NB4 (cell line): ENCODE results near the gene MICU2.
A peak's percentile ranks its signal among the peaks of the same experiment; 100 is the strongest.

Source experiments
- DNase-seq: peaks from one replicate; pipeline ENCODE4 v3.0.0; 2010; ENCODE audit warnings: low read depth
- H3K4me3 ChIP-seq: one replicate; pipeline ENCODE4 v1.5.1; 2011; ENCODE audit warnings: mild to moderate bottlenecking, low read depth, low read length, moderate library complexity
- CTCF ChIP-seq: IDR thresholded peaks from one replicate; pipeline ENCODE4 v1.5.1; 2012; ENCODE audit warnings: low read depth, low read length
- MAX ChIP-seq: IDR thresholded peaks from 2 replicates; pipeline ENCODE4 v1.6.1; 2011; ENCODE audit warnings: low read depth, low read length
- MYC ChIP-seq: IDR thresholded peaks from 2 replicates; pipeline ENCODE4 v1.6.1; 2011; ENCODE audit warnings: low read depth, low read length
- POLR2A ChIP-seq: IDR thresholded peaks from 2 replicates; pipeline ENCODE4 v1.6.1; 2011; ENCODE audit warnings: mild to moderate bottlenecking; ENCODE audit not compliant: insufficient read length; ENCODE audit errors: extremely low read depth

The MICU2 gene

GRCh38 chr13:21616205-21616866 is 12.4 kb upstream of the MICU2 start:
- H3K4me3 ChIP-seq: no peak overlapping the region
- TF ChIP-seq MYC (no peak), POLR2A (no peak), MAX (no peak)
- no peak for DNase-seq

- no peak for TF ChIP-seq MAX
- no peak for TF ChIP-seq POLR2A
- no peak for TF ChIP-seq MYC
- TF ChIP-seq CTCF: no peak
- no peak overlapping the region for H3K4me3 ChIP-seq
- DNase-seq: no peak
These were observed 11.5 kb upstream of the MICU2 start for GRCh38 chr13:21615427-21615826.

GRCh38 chr13:21613791-21614190 is 9.8 kb upstream of the MICU2 start:
- DNase-seq: no peak
- no peak overlapping the region for H3K4me3 ChIP-seq
- TF ChIP-seq MYC (no peak), MAX (no peak), CTCF (no peak), POLR2A (no peak)

- DNase-seq: no peak
- H3K4me3 ChIP-seq: no peak overlapping the region
- TF ChIP-seq MAX: no peak
- TF ChIP-seq CTCF: no peak
- TF ChIP-seq POLR2A: no peak
- no peak for TF ChIP-seq MYC
These were observed 7.4 kb upstream of the MICU2 start for GRCh38 chr13:21611385-21611784.

- no peak overlapping the region for H3K4me3 ChIP-seq
- DNase-seq: no peak
- TF ChIP-seq CTCF: no peak
- no peak for TF ChIP-seq POLR2A
- no peak for TF ChIP-seq MYC
- TF ChIP-seq MAX: no peak
These were observed 6.7 kb upstream of the MICU2 start for GRCh38 chr13:21610687-21611086.

- DNase-seq: peak; percentile 43
- TF ChIP-seq CTCF (no peak), MAX (no peak), POLR2A (no peak), MYC (no peak)
- H3K4me3 ChIP-seq: no peak overlapping the region
These were observed 5.0 kb upstream of the MICU2 start for GRCh38 chr13:21608961-21609360.
